Pancreas (tissue), 10 donors: ENCODE data around the gene RPP14. TPM values are rescaled to one million over a fixed set of nuclear protein-coding genes. Genes with fewer than 3 reads are reported as not detected.

Source experiments
- ATAC-seq, 4 donors: fragments of 200-7000 bp; cut with Tn5 transposase; one replicate each; pipeline versions ENCODE4 v1.8.0 to v1.9.1; 2020; ENCODE audit warnings: mild to moderate bottlenecking in 4 of 4, moderate library complexity in 4 of 4
- DNase-seq, 6 donors: peaks; one replicate each; pipeline ENCODE4 v3.0.0-alpha.2; 2020
- FAIRE-seq: peaks from 2 replicates; lab custom pipeline; 2012; peaks lifted over from hg19 to GRCh38; lab: Jason Lieb, UNC
- H3K27ac ChIP-seq, 4 donors: fragments of 200-600 bp; sonication (generic); 1 replicate in 3 of 4; 2 replicates in 1 of 4; pipeline versions ENCODE4 v1.5.0 to v1.8.0; 2020
- H3K27me3 ChIP-seq, 4 donors: fragments of 200-600 bp; one replicate each; pipeline ENCODE4 v1.8.0; 2021
- H3K36me3 ChIP-seq, 3 donors: fragments of 200-600 bp; sonication (generic) in 1 of 3; one replicate each; pipeline versions ENCODE4 v1.5.0 to v1.8.0; 2020 to 2021
- H3K4me1 ChIP-seq, 3 donors: fragments of 200-600 bp; one replicate each; pipeline ENCODE4 v1.8.0; 2021
- H3K4me3 ChIP-seq, 4 donors: fragments of 200-600 bp; sonication (generic) in 2 of 4; one replicate each; pipeline versions ENCODE4 v1.5.0 to v1.8.0; 2020 to 2021
- H3K9me3 ChIP-seq, 4 donors: fragments of 200-600 bp; one replicate each; pipeline ENCODE4 v1.8.0; 2021
- CTCF ChIP-seq, 4 donors: fragments of 200-600 bp; sonication (generic) in 3 of 4; IDR thresholded peaks; one replicate each; pipeline versions ENCODE4 v1.5.0 to v1.8.0; 2021; ENCODE audit warnings: antibody characterized with exemption in 4 of 4
- WGBS, 2 donors: extraction: QIAGEN DNeasy Blood & Tissue Kit; methylation state at CpG; one replicate each; pipeline ENCODE4 v1.1.7; 2013; 5-methylcytosine and 5-hydroxymethylcytosine counted together
- intact Hi-C, 3 donors: fragments of 100-400 bp; cut with DNase I; formaldehyde crosslinking; loops; one replicate each; pipeline versions ENCODE4 v1.11.1 to v1.14.2; 2022
- polyA plus RNA-seq, 2 donors: library from polyadenylated mRNA; stranded (reverse); fragments of 200-250 nt; gene quantifications; one replicate each; pipeline ENCODE4 v1.2.3, GENCODE V29; 2013
- total RNA-seq, 6 donors: library from RNA; stranded (reverse); fragmentation: NEBNext Ultra II Directional in 4 of 6; extraction: Animal tissue kit (Norgen Biotek cat#: 25700) in 4 of 6; gene quantifications; one replicate each; pipeline versions ENCODE4 v1.2.1 to v1.2.4, GENCODE V29; 2021 to 2023
- donor health status: healthy with polysubstance abuse.
- donor health status: DM: no; HTN: no; CAD: no; lungs with moderate emphysema.
- donor health status: DM: no; HTN: no; CAD: no.
- donor health status: control.
- donor health status: control.
- donor health status: Bipolar disorder and iron deficiency.
- donor health status: DM: yes; HTN: yes; CAD: no.
- donor health status: DM: no; HTN: no; CAD: no.
- donor health status: DM: no; HTN: no; CAD: no.
- donor health status: DM: yes; HTN: yes; CAD: no.

Gene RPP14
- total and polyA plus RNA-seq, 8 donors = 5.0 to 8.1 (median 6.7) TPM

GRCh38 chr3:58329150-58329921 lies 23.3 kb downstream of the RPP14 start:
- H3K36me3 ChIP-seq = no peaks in the 10 kb centered on the region
- H3K4me3 ChIP-seq = no peak overlapping the region
- H3K27me3 ChIP-seq = no peaks in the 10 kb centered on the region
- intact Hi-C loops = loop anchor here in 1 of 3 donors (5.0 kb wide), 1 partner anchor 83 kb away; no protein-coding TSS in a partner anchor
- no peak for TF ChIP-seq CTCF (IDR thresholded peaks at IDR 0.05)
- WGBS, 2 donors = 80 to 87% methylated on average over 8 of the region's 8 CpGs
- H3K9me3 ChIP-seq = no peaks in the 10 kb centered on the region
- no peak for ATAC-seq
- FAIRE-seq = no peak
- H3K27ac ChIP-seq = no peak overlapping the region
- DNase-seq = no peak
- H3K4me1 ChIP-seq = peaks cover 7 to 18% (median 8%) of the 10 kb centered on the region in 3 donors

- FAIRE-seq (no peak), DNase-seq (no peak), ATAC-seq (no peak)
- Histone ChIP-seq H3K27ac (no peak overlapping the region), H3K4me1 (peaks cover 7 to 20% (median 10%) of the 10 kb centered on the region in 3 donors), H3K27me3 (no peaks in the 10 kb centered on the region), H3K36me3 (no peaks in the 10 kb centered on the region), H3K9me3 (no peaks in the 10 kb centered on the region), H3K4me3 (no peak overlapping the region)
- TF ChIP-seq CTCF (IDR thresholded peaks at IDR 0.05) = no peak
- intact Hi-C loops = loop anchor here in 2 of 3 donors (5.0 to 10.0 kb wide), 2 partner anchors 82 to 165 kb away; partner anchors contain the start of gene KCTD6 (in 1 of the 2)
- WGBS, 2 donors = 82 to 89% methylated on average over 5 of the region's 5 CpGs
These were observed 23.9 kb downstream of the RPP14 start for GRCh38 chr3:58329922-58330413.

- Histone ChIP-seq H3K27ac (no peak overlapping the region), H3K4me1 (peaks cover 0 to 10% (median 5%) of the 10 kb centered on the region in 3 donors), H3K36me3 (no peaks in the 10 kb centered on the region), H3K4me3 (no peak overlapping the region), H3K9me3 (no peaks in the 10 kb centered on the region), H3K27me3 (no peaks in the 10 kb centered on the region)
- FAIRE-seq = no peak
- intact Hi-C loops = loop anchor here in 1 of 3 donors (10.0 kb wide), 1 partner anchor 163 kb away; the partner anchor contains the start of gene KCTD6
- no peak for TF ChIP-seq CTCF (IDR thresholded peaks at IDR 0.05)
- no peak for ATAC-seq
- DNase-seq = no peak
- WGBS, 2 donors = 74 to 77% methylated on average over 4 of the region's 4 CpGs
These were observed 25.6 kb downstream of the RPP14 start for GRCh38 chr3:58331593-58332152.

GRCh38 chr3:58332575-58333188 lies 26.6 kb downstream of the RPP14 start, which contains the start of gene PXK:
Gene PXK, plus strand, starts transcription at chr3:58332892. Its CDS starts 97 bp downstream, at chr3:58332989.
- intact Hi-C loops = loop anchor here in 1 of 3 donors (10.0 kb wide), 1 partner anchor 162 kb away; the partner anchor contains the start of gene KCTD6
- H3K4me1 ChIP-seq = peaks cover 0 to 10% (median 5%) of the 10 kb centered on the region in 3 donors

More at GRCh38 chr3:58332575-58333188, 26.6 kb downstream of the RPP14 start, which contains the start of gene PXK:
- ATAC-seq (peak; percentile 93 to 99 (median 96)), DNase-seq (peak; percentile 73 to 95 (median 82)), FAIRE-seq (no peak)
- no peaks in the 10 kb centered on the region for H3K36me3 ChIP-seq
- TF ChIP-seq CTCF (IDR thresholded peaks at IDR 0.05) = no peak
- H3K27ac ChIP-seq = peak within 1 kb of the TSS in 1 of 4 donors; percentile 33
- WGBS, 2 donors = 0 to 1% methylated on average over 44 to 79 of the region's 79 CpGs
- no peaks in the 10 kb centered on the region for H3K27me3 ChIP-seq
- H3K9me3 ChIP-seq = no peaks in the 10 kb centered on the region
- H3K4me3 ChIP-seq = peak within 1 kb of the TSS; percentile 55 to 83 (median 72)
